Endothelial cell of umbilical vein (primary cell): Measurements from ENCODE around the gene CBLN4. TPM values are rescaled to one million over a fixed set of nuclear protein-coding genes. Genes with fewer than 3 reads are reported as not detected.

Source experiments
- BruUV-seq: library from RNA; stranded (reverse); fragments of 400-500 nt; replicated peaks from 2 replicates; lab custom pipeline; 2021; lab: Mats Ljungman, UMichigan
- CTCF ChIA-PET: fragments of 300-600, 350-600 bp; sonication (Branson Sonifier 250); formaldehyde crosslinking; loops from one replicate; lab custom pipeline; 2021; ENCODE audit warnings: antibody characterized with exemption, inconsistent platforms; lab: Charles Lee
- POLR2A ChIA-PET: fragments of 300-600, 350-600 bp; sonication (Branson Sonifier 250); formaldehyde crosslinking; loops from one replicate; lab custom pipeline; 2021; ENCODE audit warnings: antibody characterized with exemption, inconsistent platforms; lab: Charles Lee
- DNase-seq: peaks from one replicate; pipeline ENCODE4 v3.0.0-alpha.2; 2011; ENCODE audit warnings: low read depth, low spot score
- FAIRE-seq: peaks from 2 replicates; lab custom pipeline; 2011; peaks lifted over from hg19 to GRCh38; lab: Jason Lieb, UNC
- H2AFZ ChIP-seq: 2 replicates; pipeline ENCODE4 v1.6.0; 2012; ENCODE audit warnings: low read depth, low read length, control low read depth, inconsistent platforms
- H3K27ac ChIP-seq: 2 replicates; pipeline ENCODE4 v1.5.1; 2011; ENCODE audit warnings: low read depth, mild to moderate bottlenecking, control low read depth, low read length, moderate library complexity; ENCODE audit not compliant: insufficient read depth
- H3K27me3 ChIP-seq, 2 experiments: 2 replicates each; pipeline versions ENCODE4 v1.6.0 to v1.6.1; 2011; ENCODE audit warnings: low read length in 2 of 2, mixed read lengths in 1 of 2; ENCODE audit not compliant: control insufficient read depth in 2 of 2, insufficient read depth in 2 of 2
- H3K36me3 ChIP-seq, 2 experiments: 2 replicates in 1 of 2; 3 replicates in 1 of 2; pipeline ENCODE4 v1.5.1; 2011; ENCODE audit warnings: low read length in 2 of 2, mild to moderate bottlenecking in 1 of 2, moderate library complexity in 1 of 2; ENCODE audit not compliant: control insufficient read depth in 2 of 2, insufficient read depth in 2 of 2; ENCODE audit errors: extremely low read depth in 1 of 2
- H3K4me1 ChIP-seq: 3 replicates; pipeline ENCODE4 v1.5.1; 2011; ENCODE audit warnings: mild to moderate bottlenecking, low read length; ENCODE audit not compliant: control insufficient read depth, insufficient read depth; ENCODE audit errors: extremely low read depth
- H3K4me2 ChIP-seq: 2 replicates; pipeline ENCODE4 v1.6.1; 2011; ENCODE audit warnings: low read length, control low read depth, mixed read lengths; ENCODE audit not compliant: insufficient read depth
- H3K4me3 ChIP-seq, 3 experiments: fragments of 200-600 bp in 1 of 3; sonication (generic), shearing (Covaris generic) in 1 of 3; replicated peaks in 1 of 3; 2 replicates each; pipeline ENCODE4 v1.5.1; 2011 to 2016; ENCODE audit warnings: control low read depth in 3 of 3, low read length in 3 of 3, mild to moderate bottlenecking in 2 of 3, inconsistent platforms in 1 of 3, low read depth in 1 of 3, moderate library complexity in 1 of 3; ENCODE audit not compliant: insufficient read depth in 1 of 3
- H3K79me2 ChIP-seq: 2 replicates; pipeline ENCODE4 v1.6.0; 2012; ENCODE audit warnings: low read length, inconsistent platforms; ENCODE audit not compliant: control insufficient read depth, insufficient read depth
- H3K9ac ChIP-seq: replicated peaks from 2 replicates; pipeline ENCODE3; 2011; ENCODE audit warnings: low read length, control low read depth; ENCODE audit not compliant: insufficient read depth; ENCODE audit errors: extremely low read depth
- H3K9me1 ChIP-seq: replicated peaks from 3 replicates; pipeline ENCODE4 v1.6.0; 2011; ENCODE audit warnings: mild to moderate bottlenecking, low read length; ENCODE audit not compliant: control insufficient read depth, insufficient read depth; ENCODE audit errors: extremely low read depth
- H3K9me3 ChIP-seq: replicated peaks from 2 replicates; pipeline ENCODE4 v1.5.1; 2012; ENCODE audit warnings: low read length, inconsistent platforms; ENCODE audit not compliant: control insufficient read depth, insufficient read depth
- H4K20me1 ChIP-seq: replicated peaks from 2 replicates; pipeline ENCODE3; 2011; ENCODE audit warnings: mild to moderate bottlenecking, low read length; ENCODE audit not compliant: control insufficient read depth, insufficient read depth; ENCODE audit errors: extremely low read depth
- EZH2 ChIP-seq: IDR thresholded peaks from 2 replicates; pipeline ENCODE4 v1.6.1; 2012; ENCODE audit warnings: borderline replicate concordance, low read depth, mild to moderate bottlenecking, moderate library complexity, low read length, inconsistent platforms; ENCODE audit not compliant: severe bottlenecking
- MAX ChIP-seq: IDR thresholded peaks from 2 replicates; pipeline ENCODE4 v1.6.1; 2011; ENCODE audit not compliant: insufficient read depth, insufficient read length
- POLR2AphosphoS5 ChIP-seq: IDR thresholded peaks from 2 replicates; pipeline ENCODE4 v1.6.1; 2012; ENCODE audit warnings: low read depth, mild to moderate bottlenecking, control low read depth, low read length, moderate library complexity; ENCODE audit not compliant: insufficient read depth
- dilution Hi-C: fragments of 300-500 bp; cut with MboI; formaldehyde crosslinking; loops from one replicate; pipeline ENCODE4 v1.15.0; 2019; ENCODE audit warnings: low sequenced_read_pairs; ENCODE audit not compliant: extremely low pct_ligation_motif_present
- intact Hi-C: fragments of 100-400 bp; cut with micrococcal nuclease; formaldehyde crosslinking; loops from one replicate; pipeline ENCODE4 v1.10.0; 2022
- polyA plus RNA-seq, 4 experiments: library from polyadenylated mRNA; depleted of rRNA in 3 of 4; stranded (reverse) in 3 of 4; unstranded in 1 of 4; fragments of >200 nt; gene quantifications; 2 replicates each; pipeline versions ENCODE4 v1.2.1 to v1.2.3, GENCODE V29; 2011 to 2012; ENCODE audit warnings: missing spikeins in 1 of 4
- total RNA-seq: library from RNA; stranded (reverse); gene quantifications from 2 replicates; pipeline ENCODE4 v1.2.3, GENCODE V29; 2021

CBLN4 gene
- total and polyA plus RNA-seq, 2 donors (not counting 3 experiments of a cell fraction or from before 2014, with no cell fraction given): not detected

- H2AFZ ChIP-seq: no peak overlapping the region
- H3K9me3 ChIP-seq: peaks cover 2% of the 10 kb centered on the region
- H3K9ac ChIP-seq: no peak overlapping the region
- CTCF ChIA-PET: no interaction called here
- no peak for FAIRE-seq
- no peak overlapping the region for H3K27ac ChIP-seq
- no peak for DNase-seq
- POLR2A ChIA-PET: no interaction called here
- no peaks in the 10 kb centered on the region for H3K4me1 ChIP-seq
- no peaks in the 10 kb centered on the region for H3K79me2 ChIP-seq
- no peaks in the 10 kb centered on the region for H3K36me3 ChIP-seq
- H3K9me1 ChIP-seq: no peaks in the 10 kb centered on the region
- no peak overlapping the region for H3K4me2 ChIP-seq
- intact Hi-C loops: no loop called here
- no peaks in the 10 kb centered on the region for H3K27me3 ChIP-seq
- BruUV-seq: no TSS peak
- no peak for TF ChIP-seq MAX
- H4K20me1 ChIP-seq: no peaks in the 10 kb centered on the region
- no peak overlapping the region for H3K4me3 ChIP-seq
- dilution Hi-C loops: no loop called here
Observed at GRCh38 chr20:55953201-55953600, 52.1 kb downstream of the CBLN4 start.

- CTCF ChIA-PET: no interaction called here
- intact Hi-C loops: no loop called here
Observed at GRCh38 chr20:55947701-55948100, 57.6 kb downstream of the CBLN4 start.

More at GRCh38 chr20:55947701-55948100, 57.6 kb downstream of the CBLN4 start:
- BruUV-seq: no TSS peak
- H3K36me3 ChIP-seq: no peaks in the 10 kb centered on the region
- POLR2A ChIA-PET: no interaction called here
- no peaks in the 10 kb centered on the region for H3K4me1 ChIP-seq
- TF ChIP-seq EZH2: no peak
- TF ChIP-seq POLR2AphosphoS5: no peak
- no peaks in the 10 kb centered on the region for H3K9me1 ChIP-seq
- dilution Hi-C loops: no loop called here
- H3K9ac ChIP-seq: no peak overlapping the region
- no peak overlapping the region for H2AFZ ChIP-seq
- no peaks in the 10 kb centered on the region for H4K20me1 ChIP-seq
- DNase-seq (no peak), FAIRE-seq (no peak)
- no peaks in the 10 kb centered on the region for H3K27me3 ChIP-seq
- H3K9me3 ChIP-seq: peaks cover 6% of the 10 kb centered on the region
- H3K27ac ChIP-seq: no peak overlapping the region
- H3K4me3 ChIP-seq: no peak overlapping the region
- H3K4me2 ChIP-seq: no peak overlapping the region
- no peaks in the 10 kb centered on the region for H3K79me2 ChIP-seq

Other genes with a start within 250 kb of the CBLN4 start
- not detected in 2 replicates for gene MC3R, start 243.2 kb upstream of the CBLN4 start, total RNA-seq
- gene MC3R, start 243.2 kb upstream of the CBLN4 start, polyA plus RNA-seq: not detected in 2 replicates